SU-DHL-6 (cell line): Measurements from ENCODE around the gene NINL.
"Not testable (repeated sequence)": the region's sequence is repeated elsewhere in the genome, so short reads cannot be mapped to it uniquely, and the experiment has no call there.

Experiments used
- H2AFZ ChIP-seq: fragments of 200-600 bp; sonication (generic); 2 replicates; pipeline ENCODE4 v1.6.1; 2014; ENCODE audit warnings: low read depth, mild to moderate bottlenecking, moderate library complexity, mixed read lengths, antibody characterized with exemption, low read length; ENCODE audit not compliant: severe bottlenecking
- H3F3A ChIP-seq: fragments of 200-600 bp; shearing (Covaris generic); 2 replicates; pipeline ENCODE4 v1.6.0; 2016; ENCODE audit warnings: antibody characterized with exemption, mild to moderate bottlenecking; ENCODE audit not compliant: insufficient read depth
- H3K27ac ChIP-seq: fragments of 200-600 bp; sonication (generic); 2 replicates; pipeline ENCODE4 v1.5.1; 2016; ENCODE audit warnings: low read depth, mild to moderate bottlenecking, low read length, moderate library complexity, mixed read lengths
- H3K27me3 ChIP-seq: fragments of 200-600 bp; sonication (generic), shearing (Covaris generic); 2 replicates; pipeline ENCODE4 v1.6.0; 2014; ENCODE audit warnings: mild to moderate bottlenecking, low read length
- H3K36me3 ChIP-seq: fragments of 200-600 bp; sonication (generic); 2 replicates; pipeline ENCODE4 v1.6.1; 2014; ENCODE audit warnings: mild to moderate bottlenecking, low read length, mixed read lengths
- H3K4me2 ChIP-seq: fragments of 300-600, 200-600 bp; shearing (Covaris generic), sonication (generic); 2 replicates; pipeline ENCODE4 v1.6.0; 2014; ENCODE audit warnings: low read length, low read depth, mild to moderate bottlenecking; ENCODE audit not compliant: poor library complexity, severe bottlenecking
- H3K4me3 ChIP-seq: fragments of 200-600 bp; sonication (generic); 2 replicates; pipeline ENCODE4 v1.5.1; 2014; ENCODE audit warnings: antibody characterized with exemption, low read length, mild to moderate bottlenecking, mixed read lengths; ENCODE audit not compliant: insufficient read depth, poor library complexity, severe bottlenecking
- H3K79me2 ChIP-seq: fragments of 200-600 bp; sonication (generic); 2 replicates; pipeline ENCODE4 v1.6.1; 2014; ENCODE audit warnings: mild to moderate bottlenecking, low read length, moderate library complexity; ENCODE audit not compliant: insufficient read depth
- H3K9ac ChIP-seq: fragments of 200-600 bp; sonication (generic); 2 replicates; pipeline ENCODE4 v1.7.0; 2014; ENCODE audit warnings: mild to moderate bottlenecking, low read length
- H3K9me2 ChIP-seq: fragments of 200-600 bp; sonication (generic); replicated peaks from 2 replicates; pipeline ENCODE4 v1.6.1; 2014; ENCODE audit warnings: low read length; ENCODE audit not compliant: insufficient read depth
- H3K9me3 ChIP-seq: fragments of 200-600 bp; sonication (generic); 2 replicates; pipeline ENCODE4 v1.6.1; 2014; ENCODE audit warnings: low read length, mixed read lengths; ENCODE audit not compliant: insufficient read depth
- H4K20me1 ChIP-seq: fragments of 200-600 bp; sonication (generic); 2 replicates; pipeline ENCODE4 v1.6.1; 2014; ENCODE audit warnings: low read depth, mild to moderate bottlenecking, antibody characterized with exemption, low read length, moderate library complexity, mixed read lengths
- EZH2phosphoT487 ChIP-seq: fragments of 200-600 bp; sonication (generic), shearing (Covaris generic); conservative IDR thresholded peaks from 2 replicates; pipeline ENCODE4 v1.6.1; 2018; ENCODE audit warnings: mild to moderate bottlenecking, antibody characterized with exemption, low read length, moderate library complexity, mixed read lengths
- TF ChIP-seq, protein P1 (sequence below): fragments of 200-600 bp; sonication (generic); IDR thresholded peaks from one replicate; pipeline ENCODE4 v1.5.1; 2017; ENCODE audit warnings: antibody characterized with exemption, mild to moderate bottlenecking, low read length, moderate library complexity; ENCODE audit not compliant: insufficient read depth, poor library complexity, severe bottlenecking

Gene NINL

DNA sequence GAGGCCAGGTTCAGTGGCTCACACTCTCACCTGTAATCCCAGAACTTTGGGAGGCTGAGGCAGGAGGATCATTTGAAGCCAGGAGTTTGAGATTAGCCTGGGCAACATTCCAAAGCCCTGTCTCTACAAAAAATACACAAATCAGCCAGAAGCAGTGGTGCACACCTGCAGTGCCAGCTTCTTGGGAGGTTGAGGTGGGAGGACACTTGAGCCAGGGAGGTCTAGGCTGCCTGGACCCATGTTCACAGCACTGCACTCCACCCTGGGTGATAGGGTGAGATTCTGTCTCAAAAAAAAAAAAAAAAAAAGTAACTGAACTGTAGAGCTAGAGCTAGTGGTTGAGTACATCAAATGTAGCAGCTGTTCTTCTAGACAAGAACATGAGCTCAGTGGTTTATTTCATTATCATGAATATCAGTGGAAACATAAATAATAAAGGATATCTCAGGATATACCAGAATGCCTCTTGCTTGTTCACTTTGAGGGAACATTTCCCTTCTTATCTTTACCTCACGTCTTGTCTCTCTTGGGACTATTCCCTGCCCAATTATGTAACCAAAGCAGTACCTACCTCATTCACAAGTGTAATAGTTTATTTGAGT, 20.9 kb upstream of the NINL start:
- H3K4me2 ChIP-seq = no peak overlapping the region
- no peaks in the 10 kb centered on the region for H3K36me3 ChIP-seq
- no peaks in the 10 kb centered on the region for H3F3A ChIP-seq
- H4K20me1 ChIP-seq = no peaks in the 10 kb centered on the region
- H3K79me2 ChIP-seq = no peaks in the 10 kb centered on the region
- H3K27ac ChIP-seq = no peak overlapping the region
- H3K4me3 ChIP-seq = no peak overlapping the region
- H3K9me2 ChIP-seq = no peaks in the 10 kb centered on the region
- no peak overlapping the region for H3K9ac ChIP-seq
- no peaks in the 10 kb centered on the region for H3K9me3 ChIP-seq
- H3K27me3 ChIP-seq = no peaks in the 10 kb centered on the region
- no peak overlapping the region for H2AFZ ChIP-seq
- TF ChIP-seq, protein P1, sequence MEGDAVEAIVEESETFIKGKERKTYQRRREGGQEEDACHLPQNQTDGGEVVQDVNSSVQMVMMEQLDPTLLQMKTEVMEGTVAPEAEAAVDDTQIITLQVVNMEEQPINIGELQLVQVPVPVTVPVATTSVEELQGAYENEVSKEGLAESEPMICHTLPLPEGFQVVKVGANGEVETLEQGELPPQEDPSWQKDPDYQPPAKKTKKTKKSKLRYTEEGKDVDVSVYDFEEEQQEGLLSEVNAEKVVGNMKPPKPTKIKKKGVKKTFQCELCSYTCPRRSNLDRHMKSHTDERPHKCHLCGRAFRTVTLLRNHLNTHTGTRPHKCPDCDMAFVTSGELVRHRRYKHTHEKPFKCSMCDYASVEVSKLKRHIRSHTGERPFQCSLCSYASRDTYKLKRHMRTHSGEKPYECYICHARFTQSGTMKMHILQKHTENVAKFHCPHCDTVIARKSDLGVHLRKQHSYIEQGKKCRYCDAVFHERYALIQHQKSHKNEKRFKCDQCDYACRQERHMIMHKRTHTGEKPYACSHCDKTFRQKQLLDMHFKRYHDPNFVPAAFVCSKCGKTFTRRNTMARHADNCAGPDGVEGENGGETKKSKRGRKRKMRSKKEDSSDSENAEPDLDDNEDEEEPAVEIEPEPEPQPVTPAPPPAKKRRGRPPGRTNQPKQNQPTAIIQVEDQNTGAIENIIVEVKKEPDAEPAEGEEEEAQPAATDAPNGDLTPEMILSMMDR = no peak
- no peak for TF ChIP-seq EZH2phosphoT487

DNA sequence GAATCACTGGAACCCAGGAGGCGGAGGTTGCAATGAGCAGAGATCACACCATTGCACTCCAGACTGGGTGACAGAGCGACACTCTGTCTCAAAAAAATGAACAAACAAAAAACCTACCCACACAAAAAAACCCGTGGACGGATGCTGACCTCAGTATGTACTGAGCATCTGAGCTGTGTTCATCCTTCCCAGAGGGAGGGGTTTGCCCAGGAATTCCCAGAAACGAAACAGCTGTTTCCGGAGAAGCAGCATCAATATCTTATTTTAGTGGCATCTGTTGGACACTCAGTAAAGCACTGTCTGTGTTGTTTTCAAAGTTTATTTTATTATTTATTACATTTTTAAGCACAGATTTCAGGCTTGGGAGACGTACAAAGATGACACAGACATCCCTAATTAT, 19.8 kb upstream of the NINL start:
- H3K27ac ChIP-seq = no peak overlapping the region
- H3K9ac ChIP-seq = no peak overlapping the region
- no peak for TF ChIP-seq EZH2phosphoT487
- TF ChIP-seq, protein P1 = no peak
- H2AFZ ChIP-seq = no peak overlapping the region
- no peaks in the 10 kb centered on the region for H3K27me3 ChIP-seq
- no peak overlapping the region for H3K4me3 ChIP-seq
- no peaks in the 10 kb centered on the region for H3F3A ChIP-seq
- no peaks in the 10 kb centered on the region for H3K79me2 ChIP-seq
- no peaks in the 10 kb centered on the region for H4K20me1 ChIP-seq
- no peak overlapping the region for H3K4me2 ChIP-seq
- no peaks in the 10 kb centered on the region for H3K36me3 ChIP-seq
- H3K9me3 ChIP-seq = no peaks in the 10 kb centered on the region
- H3K9me2 ChIP-seq = no peaks in the 10 kb centered on the region

DNA sequence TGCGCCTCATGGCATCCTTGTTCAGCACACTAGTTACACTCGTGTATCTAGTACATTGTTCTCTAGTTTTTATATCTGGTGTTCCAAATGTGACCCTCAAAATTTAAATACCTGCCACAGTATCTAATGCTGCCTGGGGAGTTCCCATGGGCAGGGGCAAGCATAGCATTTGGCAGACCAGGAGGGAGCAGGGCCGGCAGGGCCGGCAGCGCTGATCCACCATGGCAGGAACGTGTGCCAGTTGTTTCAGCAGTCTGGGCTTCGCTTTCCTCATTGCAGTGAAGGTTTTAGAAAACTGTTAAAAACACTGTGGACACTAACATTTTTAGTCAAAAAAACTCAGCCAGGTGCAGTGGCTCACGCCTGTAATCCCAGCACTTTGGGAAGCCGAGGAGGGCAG, 19.3 kb upstream of the NINL start:
- Histone ChIP-seq H3K4me2 (no peak overlapping the region), H3K4me3 (no peak overlapping the region), H3K9ac (no peak overlapping the region), H3K9me3 (no peaks in the 10 kb centered on the region), H2AFZ (no peak overlapping the region), H3F3A (no peaks in the 10 kb centered on the region), H3K27me3 (no peaks in the 10 kb centered on the region), H4K20me1 (no peaks in the 10 kb centered on the region), H3K9me2 (no peaks in the 10 kb centered on the region), H3K27ac (no peak overlapping the region), H3K79me2 (no peaks in the 10 kb centered on the region), H3K36me3 (no peaks in the 10 kb centered on the region)
- no peak for TF ChIP-seq EZH2phosphoT487
- TF ChIP-seq, protein P1 = no peak

DNA sequence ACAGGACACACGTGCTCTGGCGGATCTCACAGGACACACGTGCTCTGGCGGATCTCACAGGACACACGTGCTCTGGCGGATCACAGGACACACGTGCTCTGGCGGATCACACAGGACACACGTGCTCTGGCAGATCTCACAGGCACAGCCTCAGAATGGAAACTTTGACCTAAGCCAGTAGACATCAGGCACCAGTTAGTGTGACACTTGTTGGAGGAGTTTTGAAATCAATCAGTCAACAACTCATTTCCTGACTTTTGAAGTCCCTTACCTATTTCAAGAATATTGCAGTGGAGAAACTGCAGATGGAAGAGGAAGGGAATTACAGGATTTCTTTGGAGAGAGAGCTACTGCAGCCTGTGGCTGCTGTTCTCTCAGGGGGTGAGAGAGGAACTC, 17.6 kb upstream of the NINL start:
- not testable (repeated sequence) for H3K9me3 ChIP-seq, H3K27me3 ChIP-seq, H3K79me2 ChIP-seq, H3K4me2 ChIP-seq, H3K4me3 ChIP-seq, H4K20me1 ChIP-seq, H3K27ac ChIP-seq, H2AFZ ChIP-seq, H3K9ac ChIP-seq, H3K9me2 ChIP-seq, H3K36me3 ChIP-seq, H3F3A ChIP-seq

DNA sequence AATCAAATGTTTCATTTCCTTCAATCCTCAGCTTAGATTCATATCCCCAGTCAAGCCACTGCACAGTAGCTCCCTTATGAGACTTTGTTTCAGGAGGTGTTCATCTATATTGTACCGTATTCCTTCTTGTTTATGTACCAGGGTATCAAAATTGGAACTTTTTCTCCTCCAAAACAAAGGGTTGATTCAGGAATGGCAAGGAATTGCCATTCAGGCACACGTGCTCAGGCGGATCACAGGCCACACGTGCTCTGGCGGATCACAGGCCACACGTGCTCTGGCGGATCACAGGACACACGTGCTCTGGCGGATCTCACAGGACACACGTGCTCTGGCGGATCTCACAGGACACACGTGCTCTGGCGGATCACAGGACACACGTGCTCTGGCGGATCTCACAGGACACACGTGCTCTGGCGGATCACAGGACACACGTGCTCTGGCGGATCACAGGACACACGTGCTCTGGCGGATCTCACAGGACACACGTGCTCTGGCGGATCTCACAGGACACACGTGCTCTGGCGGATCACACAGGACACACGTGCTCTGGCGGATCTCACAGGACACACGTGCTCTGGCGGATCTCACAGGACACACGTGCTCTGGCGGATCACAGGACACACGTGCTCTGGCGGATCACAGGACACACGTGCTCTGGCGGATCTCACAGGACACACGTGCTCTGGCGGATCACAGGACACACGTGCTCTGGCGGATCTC, 17.0 kb upstream of the NINL start:
- not testable (repeated sequence) for H3K27me3 ChIP-seq, H3K79me2 ChIP-seq, H4K20me1 ChIP-seq, H3K4me3 ChIP-seq, H3K36me3 ChIP-seq, H3K9me2 ChIP-seq, H3K9me3 ChIP-seq, H3K4me2 ChIP-seq, H3K27ac ChIP-seq, H3K9ac ChIP-seq, H2AFZ ChIP-seq, H3F3A ChIP-seq
